GM19452 (cell line): ENCODE data around the gene C19orf67.

Experiments
- ATAC-seq: cut with Tn5 transposase; IDR thresholded peaks from one replicate; pipeline ENCODE4 v1.9.1; 2021; ENCODE audit not compliant: unreplicated experiment

The C19orf67 gene

DNA sequence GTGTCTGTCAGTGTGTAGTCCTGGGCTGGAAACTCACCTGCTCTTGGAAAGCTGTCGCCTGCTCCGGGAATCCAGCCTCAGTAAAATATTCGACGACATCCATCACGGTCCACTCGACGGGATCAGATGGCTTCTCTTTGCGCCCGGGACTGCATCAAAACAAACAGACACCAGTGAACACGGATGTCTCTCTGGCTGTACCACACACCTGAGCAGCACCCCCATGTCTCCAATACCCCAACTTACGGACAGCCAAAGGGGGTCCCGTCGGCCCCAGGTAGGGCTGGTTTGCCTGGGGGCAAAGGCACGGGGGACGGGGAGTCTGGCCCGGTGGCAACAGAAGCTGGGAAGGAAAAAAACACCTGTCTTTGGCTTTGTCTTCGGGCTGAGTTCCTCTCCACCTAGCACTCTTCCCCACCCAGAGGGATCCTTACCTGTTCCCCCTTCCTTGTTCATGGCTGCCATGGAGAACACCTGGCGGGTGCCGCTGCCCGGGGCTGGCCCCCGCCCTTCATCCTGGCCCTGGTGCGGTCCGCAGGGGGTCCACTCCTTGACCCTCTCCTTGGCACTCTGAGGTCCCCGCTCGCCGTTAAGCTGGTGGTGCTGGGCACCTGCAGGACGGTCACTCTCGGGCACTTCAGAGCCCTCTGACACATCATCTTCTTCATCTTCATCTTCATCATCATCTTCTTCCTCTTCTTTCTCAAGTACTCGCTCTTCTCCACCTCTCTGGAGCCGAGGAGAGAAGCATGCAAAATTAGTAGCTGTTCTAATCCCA, 3.2 kb upstream of the C19orf67 start:
- no peak for ATAC-seq

DNA sequence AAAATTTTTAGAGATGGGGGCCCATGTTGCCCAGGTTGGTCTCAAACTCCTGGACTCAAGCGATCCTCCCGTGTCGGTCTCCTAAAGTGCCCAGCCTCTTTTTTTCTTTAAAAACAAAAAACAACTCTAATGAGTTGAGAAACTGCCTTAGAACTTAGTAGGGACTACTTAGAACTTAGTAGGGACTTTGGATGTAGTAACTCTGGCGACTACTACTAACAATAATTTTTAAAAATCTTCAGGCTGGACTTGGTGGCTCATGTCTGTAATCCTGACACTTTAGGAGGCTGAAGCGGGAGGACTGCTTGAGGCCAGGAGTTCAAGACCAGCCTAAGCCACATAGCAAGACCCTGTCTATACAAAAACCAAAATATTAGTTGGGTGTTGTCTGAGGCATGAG, 515 bp upstream of the C19orf67 start:
- no peak for ATAC-seq

DNA sequence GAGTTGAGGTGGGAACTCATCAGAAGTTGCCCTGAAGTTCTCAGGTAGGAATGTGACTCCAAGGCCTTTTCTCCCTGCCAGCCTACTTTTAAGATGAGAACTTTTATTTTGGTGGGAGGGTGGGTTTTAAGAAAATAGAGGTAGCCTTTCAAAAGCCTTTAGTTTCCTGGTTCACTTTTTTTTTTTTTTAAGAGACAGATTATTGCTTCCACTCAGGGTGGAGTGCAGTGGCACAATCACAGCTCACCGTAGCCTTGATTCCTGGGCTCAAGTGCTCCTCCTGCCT, 3.0 kb downstream of the C19orf67 start:
- no peak for ATAC-seq

DNA sequence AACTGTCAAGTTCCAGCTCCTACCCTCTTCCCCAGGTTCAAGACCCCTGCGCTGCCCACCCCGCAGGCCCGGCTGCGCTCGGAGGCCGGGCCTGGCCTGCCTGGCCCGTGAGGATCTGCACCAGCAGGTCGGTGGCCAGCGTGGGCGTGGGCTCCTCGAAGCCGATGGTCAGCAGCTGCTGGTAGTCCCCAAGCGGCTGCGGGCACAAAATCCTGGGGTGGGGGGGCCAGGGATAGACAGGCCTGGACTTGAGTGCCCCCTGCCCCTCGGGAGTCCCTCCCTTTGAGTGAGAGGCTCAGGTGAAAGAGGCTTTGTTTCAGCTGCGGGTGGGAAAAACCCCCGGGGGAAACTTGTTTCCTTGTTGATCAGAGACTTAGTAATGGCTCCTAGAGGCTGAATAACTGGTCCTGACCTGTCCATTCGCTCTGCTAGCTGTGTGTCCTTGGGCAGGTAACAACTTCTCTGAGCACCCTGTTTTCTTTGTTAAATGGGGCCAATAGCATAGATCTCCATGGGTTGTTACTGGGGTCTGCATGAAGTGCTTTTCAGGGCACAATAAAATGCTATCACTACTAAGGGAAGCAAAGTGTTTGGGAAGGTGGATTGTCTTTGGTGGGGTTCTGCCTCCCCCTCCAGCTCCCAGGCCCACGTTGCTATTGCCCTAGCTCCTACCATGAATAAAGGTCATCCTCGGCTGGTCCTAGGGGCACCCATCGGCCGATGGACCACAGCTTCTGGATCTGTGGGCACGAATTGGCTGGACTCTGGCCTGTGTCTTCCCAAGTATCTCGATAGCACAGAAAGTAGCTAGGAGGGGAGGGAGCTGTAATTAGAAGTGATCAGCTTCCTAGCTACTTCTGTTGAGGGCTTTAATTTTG, 3.5 kb downstream of the C19orf67 start:
- ATAC-seq = peak; percentile 15

DNA sequence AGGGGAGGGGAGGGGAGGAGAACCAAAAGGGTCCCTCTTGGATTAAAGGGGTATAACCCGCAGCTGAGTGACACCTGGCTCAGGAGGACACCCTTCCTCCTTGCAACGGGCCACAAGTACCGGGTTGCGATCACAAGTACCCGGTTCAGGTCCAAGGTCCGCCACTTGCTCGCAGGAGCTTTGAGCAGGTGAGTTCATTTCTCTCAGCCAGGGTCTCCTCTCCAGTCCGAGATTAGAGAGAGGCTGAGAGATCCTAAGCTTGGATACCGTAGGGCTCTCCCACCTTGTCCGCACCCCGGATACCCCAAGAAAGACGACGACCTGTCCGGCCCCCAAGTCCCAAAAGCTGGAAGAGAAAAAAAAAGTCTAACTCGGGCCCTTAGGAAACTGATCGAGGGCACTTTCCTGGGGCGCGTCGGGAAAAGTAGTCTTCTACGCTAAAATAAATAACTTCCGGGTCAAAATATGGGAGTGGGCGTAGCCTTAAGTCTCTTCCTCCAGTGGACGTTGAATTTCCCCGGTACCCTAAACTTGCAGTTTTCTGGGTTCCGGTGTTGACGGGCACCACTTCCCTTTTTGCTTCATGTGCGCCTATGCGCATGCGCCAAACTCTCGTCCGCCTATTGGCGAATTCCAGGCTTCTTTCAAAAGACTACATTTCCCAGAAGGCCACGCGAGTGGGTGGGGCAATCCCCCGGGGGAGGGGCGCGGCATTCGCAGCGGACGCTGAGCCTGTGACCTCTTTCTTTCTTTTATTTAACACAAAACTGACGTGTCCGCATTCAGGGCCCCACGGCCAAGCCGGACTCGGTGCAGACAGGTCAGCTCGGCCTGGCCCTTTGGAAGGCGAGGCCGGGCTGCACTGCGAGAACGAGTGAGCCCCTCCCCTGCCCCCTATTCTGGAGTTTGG, 4.4 kb downstream of the C19orf67 start:
- peak; percentile 78 for ATAC-seq

DNA sequence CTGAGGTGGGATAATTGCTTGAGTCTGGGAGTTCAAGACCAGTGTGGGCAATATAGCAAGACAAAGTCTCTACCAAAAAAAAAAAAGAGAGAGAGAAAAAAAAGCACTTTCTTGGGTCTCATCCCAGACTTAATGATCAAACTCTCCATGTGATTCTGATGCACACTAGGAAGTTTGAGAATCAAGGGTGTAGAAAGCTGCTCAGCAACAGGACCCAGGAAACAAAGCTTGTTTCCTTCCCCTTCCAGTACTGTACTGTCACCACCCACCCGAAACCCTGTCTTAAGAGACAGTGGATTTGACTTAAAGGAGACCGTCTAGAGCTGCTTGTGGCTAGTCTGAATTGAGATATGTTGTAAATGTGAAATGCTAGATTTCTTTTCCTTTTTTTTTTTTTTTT, 7.2 kb downstream of the C19orf67 start:
- no peak for ATAC-seq

DNA sequence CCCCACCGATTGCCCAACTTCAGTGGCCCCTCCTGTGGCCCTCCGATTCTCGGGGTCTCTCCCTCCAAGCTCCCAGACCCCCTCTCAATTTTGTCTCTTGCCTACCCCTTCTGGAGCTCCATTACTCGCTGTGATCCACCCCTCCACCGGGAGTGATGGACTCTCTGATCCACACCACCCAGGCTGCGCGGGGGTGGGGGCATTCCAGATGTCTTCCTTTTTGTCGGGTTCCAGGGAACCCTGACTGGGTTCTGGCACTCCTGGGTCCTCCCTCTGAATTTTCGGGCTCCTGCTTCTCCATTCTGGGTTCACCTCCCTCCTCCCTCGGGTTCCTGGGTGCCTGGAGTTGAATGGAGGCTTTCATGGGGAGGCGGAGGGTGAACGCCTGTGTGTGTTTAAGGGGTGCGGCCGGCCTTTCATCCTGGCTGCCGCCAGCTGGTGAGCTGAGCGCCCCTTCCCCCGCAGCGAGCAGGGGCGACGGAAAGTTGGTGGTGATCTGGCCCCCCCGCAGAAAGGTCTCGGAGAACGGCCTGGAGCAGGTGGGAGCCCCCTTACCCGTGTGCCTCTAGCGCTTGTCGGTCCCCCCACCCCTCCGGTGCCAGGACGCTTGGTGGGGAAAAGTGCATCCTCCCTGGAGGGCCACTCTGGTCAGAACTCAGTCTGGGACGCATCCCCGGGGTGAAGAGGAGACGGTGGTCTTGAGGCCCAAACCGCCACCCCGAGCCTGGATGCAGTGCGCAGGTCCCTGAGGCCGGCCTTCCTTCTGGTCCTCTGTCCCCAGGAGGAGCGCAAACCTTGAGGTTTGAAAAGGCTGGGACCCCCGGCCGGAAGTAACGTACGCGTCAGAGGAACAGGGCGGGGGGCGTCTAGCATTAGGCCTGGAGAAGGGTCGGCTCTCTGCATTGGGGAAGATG, 11.4 kb downstream of the C19orf67 start:
- ATAC-seq = no peak

DNA sequence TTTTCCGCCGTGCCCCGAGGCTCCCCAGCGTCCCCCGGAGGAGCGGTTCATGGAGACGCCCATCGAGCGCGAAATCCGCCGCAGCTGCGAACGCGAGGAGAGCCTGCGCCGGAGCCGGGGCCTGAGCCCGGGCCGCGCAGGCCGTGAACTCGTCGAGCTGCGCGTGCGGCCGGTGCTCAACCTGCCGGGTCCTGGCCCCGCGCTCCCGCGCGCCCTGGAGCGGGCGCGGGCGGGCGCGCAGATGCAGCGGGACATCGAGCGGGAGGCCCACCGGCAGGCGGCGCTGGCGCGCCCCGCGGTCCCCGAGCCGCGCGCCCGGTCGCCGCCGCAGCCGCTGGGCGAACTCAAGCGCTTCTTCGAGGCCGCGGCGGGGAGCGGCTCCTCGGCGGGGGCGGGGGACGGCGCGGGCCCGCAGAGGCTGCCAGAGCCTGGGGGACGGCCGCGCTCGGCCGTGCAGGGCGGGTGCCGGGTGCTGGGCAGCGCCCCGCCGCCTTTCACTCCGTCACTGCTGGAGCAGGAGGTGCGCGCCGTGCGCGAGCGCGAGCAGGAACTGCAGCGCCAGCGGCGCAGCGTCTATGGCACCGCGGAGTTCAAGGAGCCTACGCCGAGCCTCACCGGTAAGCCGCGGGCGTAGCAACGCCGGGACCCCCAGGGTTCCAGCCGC, 12.2 kb downstream of the C19orf67 start:
- ATAC-seq = peak; percentile 47

DNA sequence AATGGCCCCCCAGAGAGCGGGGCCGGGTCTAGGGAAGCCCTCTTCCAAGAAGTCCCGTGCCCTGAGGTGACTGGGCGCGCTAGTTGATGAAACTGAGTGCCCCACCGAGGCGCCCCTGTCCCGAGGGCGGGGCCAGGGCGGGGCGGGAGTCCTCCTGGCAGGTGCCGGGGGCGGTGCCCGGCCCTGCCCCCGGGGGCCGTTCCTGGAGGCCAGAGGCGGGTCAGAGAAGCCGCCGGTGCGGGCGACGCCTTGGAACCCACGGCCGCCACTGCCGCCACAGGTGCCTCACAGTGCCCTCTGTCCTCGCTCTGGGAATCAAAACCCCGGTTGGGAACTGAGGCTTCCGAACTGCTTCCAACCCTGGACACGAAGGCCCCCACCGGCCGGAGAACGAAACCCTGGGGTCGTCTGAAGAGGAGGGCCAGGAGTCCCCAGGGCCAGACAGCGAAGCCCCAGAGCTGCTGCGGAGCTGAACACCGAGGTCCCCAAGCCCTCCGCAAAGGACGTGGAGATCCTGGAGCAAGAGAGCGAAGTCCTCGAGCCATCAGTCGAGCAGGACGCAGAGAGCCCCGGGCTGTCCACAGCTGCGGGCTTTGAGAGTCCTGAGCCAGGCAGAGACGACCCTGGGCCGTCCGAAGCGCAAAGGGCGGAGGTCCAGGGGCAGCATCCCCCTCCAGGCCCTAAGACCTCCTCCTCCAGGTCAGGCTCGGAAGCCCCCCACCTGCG, 12.9 kb downstream of the C19orf67 start, which contains the start of gene MISP3:
TSS of gene MISP3 (plus strand) at position 252 of the 726 bp plus-strand sequence. CDS start 524 bp downstream, outside the sequence.
- ATAC-seq = no peak

DNA sequence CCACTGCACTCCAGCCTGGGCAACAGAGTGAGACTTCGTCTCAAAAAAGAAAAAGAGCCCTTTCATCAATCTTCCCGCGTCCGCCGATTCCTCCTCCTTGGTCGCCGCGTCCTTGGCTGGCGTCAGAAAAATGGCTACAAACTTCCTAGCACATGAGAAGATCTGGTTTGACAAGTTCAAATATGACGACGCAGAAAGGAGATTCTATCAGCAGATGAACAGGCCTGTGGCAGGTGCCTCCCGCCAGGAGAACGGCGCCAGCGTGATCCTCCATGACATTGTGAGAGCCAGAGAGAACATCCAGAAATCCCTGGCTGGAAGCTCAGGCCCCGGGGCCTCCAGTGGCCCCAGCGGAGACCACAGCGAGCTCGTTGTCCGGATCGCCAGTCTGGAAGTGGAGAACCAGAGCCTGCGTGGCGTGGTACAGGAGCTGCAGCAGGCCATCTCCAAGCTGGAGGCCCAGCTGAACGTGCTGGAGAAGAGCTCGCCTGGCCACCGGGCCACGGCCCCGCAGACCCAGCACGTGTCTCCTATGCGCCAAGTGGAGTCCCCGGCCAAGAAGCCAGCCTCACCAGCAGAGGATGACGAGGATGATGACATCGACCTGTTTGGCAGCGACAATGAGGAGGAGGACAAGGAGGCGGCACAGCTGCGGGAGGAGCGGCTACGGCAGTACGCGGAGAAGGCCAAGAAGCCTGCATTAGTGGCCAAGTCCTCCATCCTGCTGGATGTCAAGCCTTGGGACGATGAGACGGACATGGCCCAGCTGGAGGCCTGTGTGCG, 15.1 kb downstream of the C19orf67 start:
- no peak for ATAC-seq

DNA sequence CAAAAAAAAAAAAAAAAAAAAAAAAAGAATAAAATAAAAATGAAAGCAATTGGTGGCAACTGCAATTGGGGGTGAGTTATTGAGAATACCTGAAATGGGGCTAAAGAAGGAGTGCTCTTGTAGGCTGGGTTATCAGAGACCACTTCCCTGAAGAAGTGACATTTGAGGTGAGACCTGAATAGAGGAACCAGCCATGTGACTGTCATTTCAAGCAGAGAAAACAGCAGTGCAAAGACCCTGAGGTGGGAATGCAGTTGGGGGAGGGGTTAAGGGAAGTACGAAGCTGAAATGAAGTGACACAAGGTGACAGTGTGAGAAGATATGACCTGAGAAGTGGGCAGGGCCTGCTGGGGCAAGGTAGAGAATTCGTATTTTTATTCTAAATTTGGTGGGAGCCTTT, 19.4 kb downstream of the C19orf67 start:
- no peak for ATAC-seq

DNA sequence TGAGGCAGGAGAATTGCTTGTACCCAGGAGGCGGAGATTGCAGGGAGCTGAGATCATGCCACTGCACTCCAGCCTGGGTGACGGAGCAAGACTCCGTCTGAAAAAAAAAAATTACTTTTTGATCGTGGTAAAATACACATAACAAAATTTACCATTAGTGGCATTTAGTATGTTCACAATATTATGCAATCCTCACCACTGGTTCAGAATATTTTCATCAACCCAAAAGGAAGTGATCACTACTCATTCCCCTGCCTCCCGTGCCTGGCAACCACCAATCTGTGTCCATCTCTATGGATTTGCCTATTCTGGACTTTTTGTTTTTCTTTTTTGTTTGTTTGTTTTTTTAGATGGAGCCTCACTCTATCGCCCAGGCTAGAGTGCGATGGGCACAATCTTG, 22.5 kb downstream of the C19orf67 start:
- ATAC-seq = no peak

DNA sequence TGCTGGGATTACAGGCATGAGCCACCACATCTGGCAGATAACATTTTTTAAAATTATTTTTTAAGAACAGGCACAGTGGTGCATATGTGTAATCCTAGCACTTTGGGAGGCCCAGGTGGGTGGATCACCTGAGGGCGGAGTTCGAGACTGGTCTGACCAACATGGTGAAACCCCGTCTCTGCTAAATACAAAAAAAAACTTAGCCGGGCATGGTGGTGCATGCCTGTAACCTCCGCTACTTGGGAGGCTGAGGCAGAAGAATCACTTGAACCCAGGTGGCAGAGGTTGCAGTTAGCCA, 23.1 kb downstream of the C19orf67 start:
- no peak for ATAC-seq

DNA sequence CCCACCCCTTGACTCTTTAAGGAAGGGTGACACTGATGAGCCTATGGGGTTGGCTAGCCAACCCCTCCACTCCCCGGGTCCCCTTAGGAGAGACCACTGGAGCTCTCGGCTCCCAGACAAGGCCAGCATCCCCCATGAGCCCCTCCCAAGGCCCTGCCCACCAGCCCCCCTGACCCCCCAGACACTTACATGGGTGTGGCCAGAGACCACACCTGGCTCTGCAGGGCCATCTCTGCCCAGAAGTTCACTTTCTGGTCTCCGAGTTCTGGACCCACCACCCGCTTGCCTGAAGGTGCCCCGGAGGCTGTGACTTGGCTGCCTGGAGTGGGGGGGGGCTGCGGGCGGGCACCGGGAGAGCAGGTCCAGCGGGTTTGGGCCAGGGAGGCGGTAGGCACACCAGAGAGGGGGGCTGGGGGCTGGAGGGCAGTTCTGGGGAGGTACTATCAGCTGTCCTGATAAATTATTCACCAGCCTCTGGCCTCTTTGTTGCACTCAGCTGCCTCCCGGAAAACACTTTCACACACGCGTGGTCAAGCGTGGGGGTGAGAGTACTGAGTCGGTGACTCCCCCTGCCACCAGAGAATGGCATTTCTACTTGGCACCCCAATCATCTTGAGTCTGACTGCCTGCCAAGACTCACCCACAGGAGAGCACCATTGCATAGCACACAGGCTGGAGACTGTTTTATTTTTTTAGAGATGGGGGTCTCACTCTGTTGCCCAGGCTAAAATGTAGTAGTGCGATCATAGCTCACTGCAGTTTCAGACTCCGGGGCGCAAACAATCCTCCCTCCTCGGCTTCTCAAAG, 23.6 kb downstream of the C19orf67 start, which contains the start of gene PALM3:
TSS of gene PALM3 (minus strand) at position 326 of the 807 bp plus-strand sequence. CDS start at position 230, 96 bp downstream.
- ATAC-seq = no peak

DNA sequence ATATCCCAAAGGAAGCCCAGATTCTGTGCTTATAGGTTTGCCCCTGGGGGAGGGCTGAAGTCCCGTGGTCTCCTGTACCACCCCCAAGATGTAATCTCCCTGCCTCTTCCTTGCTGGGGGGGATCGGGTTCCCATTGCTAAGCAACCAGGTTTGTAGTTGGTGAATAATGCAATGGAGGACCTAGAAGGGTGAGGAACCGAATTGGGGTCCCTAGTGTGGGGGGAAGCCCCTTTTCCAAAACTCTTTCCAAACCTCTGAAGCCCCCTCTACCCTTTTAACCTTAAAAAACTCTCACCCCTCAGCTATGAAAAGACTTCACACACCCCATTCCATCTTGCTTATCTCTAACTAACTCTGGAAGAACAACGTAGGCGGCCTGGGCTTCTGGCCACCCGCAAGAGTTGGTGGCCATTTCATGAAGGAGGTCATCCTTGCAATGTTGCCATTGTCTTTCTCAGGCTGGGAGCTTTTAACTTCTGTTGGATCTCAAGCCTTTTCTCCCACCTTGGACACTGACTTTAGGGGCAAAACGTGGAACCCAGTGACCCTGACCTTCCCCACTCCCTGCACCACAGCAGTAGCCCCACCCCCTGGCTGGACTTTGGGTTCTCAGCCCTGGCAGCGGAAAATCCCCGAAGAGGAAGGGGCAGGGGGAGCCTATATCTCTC, 24.4 kb downstream of the C19orf67 start:
- ATAC-seq = no peak

DNA sequence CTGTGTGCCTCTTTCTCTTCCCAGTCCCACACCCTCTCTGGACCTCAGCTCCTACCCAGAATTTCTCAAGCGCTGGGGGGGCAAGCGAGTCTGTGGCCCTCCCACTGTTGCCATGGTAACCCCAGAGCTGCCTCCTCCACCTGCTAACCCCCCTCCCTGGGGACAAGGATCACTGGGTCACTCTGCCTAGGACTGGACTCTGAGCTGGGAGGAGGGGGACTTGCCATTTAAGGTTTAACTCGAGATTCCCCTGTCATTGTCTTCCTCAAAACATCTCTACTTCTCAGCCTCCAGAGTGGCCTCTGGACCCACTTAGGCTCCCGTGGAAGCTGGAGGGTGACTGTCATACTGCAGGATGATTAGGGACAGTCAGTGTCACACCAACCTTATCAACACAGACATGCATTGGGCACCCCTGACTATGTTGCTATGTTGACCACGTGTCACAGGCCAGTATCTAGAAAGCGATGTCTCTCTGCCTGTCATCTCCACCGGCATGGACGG, 25.9 kb downstream of the C19orf67 start:
- ATAC-seq = no peak

DNA sequence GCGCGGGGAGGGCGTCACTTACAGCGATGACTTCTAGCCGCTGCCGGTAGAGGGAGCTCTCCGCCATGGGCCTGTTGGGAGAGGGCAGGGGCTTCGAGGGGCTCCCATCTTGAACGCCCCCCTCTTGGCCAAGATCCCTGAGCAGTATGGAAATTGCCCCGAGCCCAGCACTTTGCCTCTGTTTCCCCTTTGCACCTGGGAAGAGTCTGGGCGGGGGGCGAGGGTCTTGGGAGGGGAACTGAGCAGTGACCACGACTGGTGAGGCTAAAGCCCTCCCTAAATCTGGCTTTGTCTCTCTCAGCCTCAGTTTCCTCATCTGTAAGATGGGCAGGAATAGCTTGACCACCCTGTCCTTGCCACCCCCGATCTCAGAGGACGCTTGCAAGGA, 26.5 kb downstream of the C19orf67 start:
- no peak for ATAC-seq
